Umbilical cord (tissue), 2 donors: ENCODE results near the gene OARD1. TPM values are rescaled to one million over a fixed set of nuclear protein-coding genes. Genes with fewer than 3 reads are reported as not detected.

Experiments used
- DNase-seq: peaks from one replicate; pipeline ENCODE4 v3.0.0-alpha.2; 2015; ENCODE audit warnings: low spot score
- total RNA-seq: library from RNA; depleted of rRNA; stranded (reverse); fragments of >200 nt; gene quantifications from one replicate; pipeline ENCODE4 v1.2.3, GENCODE V29; 2014; ENCODE audit warnings: low replicate concordance; ENCODE audit not compliant: insufficient read depth

OARD1 gene
- total RNA-seq, 1 donor from 2014 or later, result 30.3 TPM

DNA sequence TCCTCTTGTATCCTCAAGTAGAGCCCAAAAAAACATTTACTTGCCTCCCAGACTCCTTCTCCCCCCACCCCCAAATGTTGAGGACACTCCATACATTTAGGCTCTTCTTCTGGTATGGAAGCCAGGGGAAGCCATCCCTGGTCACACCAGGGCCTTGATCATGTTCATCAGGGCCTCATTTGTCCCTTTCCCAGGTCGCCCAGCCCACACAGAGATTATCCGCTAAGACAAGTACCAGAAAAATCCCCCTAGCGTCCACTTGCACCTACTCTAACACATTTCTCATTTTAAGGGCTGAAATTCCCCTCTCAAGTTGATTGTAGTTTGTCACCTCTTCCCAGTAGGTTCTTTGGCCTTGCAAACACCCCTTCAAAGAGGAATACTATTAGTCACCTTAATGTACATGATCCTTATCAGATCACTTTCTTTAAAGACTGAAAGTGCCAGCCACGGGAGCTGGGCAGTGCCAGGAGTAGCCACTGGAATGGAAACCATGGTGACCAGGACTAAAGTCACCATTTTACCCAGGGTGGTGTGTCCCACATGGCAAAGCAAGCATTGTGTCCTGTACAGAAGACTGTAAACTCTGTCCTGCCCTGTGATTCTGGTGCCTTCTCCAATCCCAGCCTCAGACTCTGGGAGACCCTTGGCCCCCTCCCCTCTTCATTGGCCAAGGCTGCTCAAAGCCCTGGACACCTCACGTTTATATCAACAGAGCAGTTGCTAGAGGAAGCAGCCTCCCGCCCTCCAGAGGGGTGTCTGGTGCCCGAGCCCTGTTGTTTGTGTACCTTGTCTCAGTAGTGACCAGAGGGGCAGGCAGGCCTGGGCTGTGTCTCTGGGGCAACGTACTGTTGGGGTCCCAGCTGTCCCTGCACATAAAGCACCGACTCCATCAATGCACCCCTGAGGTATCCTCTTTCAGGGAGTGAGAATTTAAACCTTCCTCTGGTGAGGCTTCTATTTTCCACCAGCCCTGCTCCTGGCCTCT is 24.1 kb downstream of the OARD1 start:
- DNase-seq, result no peak

- DNase-seq, result no peak
Measured at GRCh38 chr6:41047306-41047705, 24.9 kb downstream of the OARD1 start.

DNA sequence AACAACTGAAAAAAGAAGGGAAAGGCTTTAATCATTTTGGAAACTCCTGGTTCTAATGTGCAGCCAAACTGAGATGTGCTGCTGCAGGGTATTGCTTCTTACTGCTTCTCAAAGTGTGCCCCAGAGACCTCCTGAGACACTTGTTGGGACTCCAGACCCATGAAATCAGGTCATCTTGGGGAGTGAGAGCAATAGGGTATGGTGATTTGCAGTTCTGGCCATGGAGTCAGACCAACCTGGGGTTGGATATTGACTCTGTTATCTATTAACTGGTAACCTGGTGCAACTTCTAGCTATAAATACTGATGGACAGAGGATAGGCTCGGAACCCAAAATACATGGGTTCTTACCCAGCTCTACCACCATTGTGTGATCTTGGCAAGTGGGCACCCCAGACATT is 26.1 kb downstream of the OARD1 start:
- DNase-seq, result no peak

- no peak for DNase-seq
Measured at GRCh38 chr6:41045664-41046063, 26.5 kb downstream of the OARD1 start.

GRCh38 chr6:41043151-41043550 is 29.0 kb downstream of the OARD1 start:
- DNase-seq, result no peak

GRCh38 chr6:41042226-41043055 is 29.7 kb downstream of the OARD1 start, which contains the start of gene TSPO2:
Gene TSPO2 (plus strand): TSS chr6:41042467. CDS start chr6:41042986, 519 bp downstream.
- no peak for DNase-seq

DNA sequence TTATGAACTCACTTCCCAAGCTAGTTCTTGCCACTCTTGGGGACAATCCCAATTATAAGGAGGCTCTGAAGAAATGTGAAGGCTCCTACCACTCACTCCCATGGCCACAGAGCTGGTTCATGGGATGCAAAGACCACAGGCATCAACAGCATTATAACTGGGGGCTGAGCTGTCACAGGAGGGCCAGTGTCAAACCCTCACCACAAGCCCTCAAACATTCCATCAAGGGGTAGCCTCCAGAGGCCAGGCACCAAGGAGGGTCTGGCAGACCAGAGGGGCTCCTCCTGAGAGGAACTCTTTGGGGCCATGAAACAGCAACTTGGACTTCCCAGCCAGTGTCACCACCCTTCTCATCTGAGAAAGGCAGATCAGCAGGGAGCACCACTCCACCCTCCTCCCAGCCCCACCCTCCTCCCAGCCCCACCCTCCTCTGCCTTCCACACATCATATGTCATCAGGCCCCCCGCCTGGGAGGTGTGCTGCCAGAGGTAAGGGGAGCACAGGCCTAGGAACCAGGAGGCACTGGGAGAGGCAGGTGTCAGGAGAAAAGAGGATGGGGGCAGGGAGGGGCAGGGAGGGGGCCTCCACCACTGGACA is 31.1 kb downstream of the OARD1 start:
- DNase-seq, result no peak

DNA sequence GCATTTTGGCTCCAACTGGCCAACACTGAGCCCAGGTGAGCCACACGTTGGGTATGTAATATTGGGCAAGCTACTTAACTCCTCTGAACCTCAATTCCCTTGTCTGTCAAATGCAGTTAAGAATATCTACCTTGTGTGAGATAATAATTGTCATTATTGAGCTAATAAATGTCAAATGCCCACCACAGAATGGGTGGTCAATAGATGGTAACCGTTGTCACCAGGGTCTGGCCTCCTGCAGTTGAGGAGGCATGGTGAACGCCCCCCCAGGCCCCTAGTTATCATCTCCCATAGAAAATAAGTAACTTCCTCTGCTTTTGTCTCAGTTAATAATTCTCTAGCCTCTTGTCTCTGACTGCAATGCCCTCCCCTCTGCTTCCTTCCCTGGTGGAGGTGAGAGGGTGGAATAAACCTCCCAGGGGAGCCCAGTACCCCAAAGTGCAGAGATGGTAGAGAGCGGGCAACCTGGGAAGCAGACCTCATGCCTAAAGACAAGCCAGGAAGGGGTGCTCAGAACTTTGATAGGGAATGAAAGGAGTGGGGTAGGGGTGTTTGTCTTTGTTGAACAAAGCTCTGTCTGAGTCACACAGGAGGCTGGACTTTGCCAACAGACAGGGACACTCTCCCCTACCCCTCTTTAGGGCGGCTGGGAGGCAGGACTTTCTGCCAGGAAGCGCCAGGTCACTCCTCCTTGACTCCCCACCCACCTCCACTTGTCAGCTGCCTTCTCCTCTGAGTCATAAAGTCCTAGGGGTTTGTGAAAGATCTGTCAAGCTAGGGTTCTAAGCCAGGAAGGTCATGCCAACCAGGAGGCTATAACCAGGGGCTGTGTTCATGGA is 31.8 kb downstream of the OARD1 start:
- no peak for DNase-seq

GRCh38 chr6:41039060-41039998 is 32.8 kb downstream of the OARD1 start, which contains the start of gene UNC5CL:
Gene UNC5CL (minus strand): TSS chr6:41039221. CDS start chr6:41035074, 4,147 bp downstream.
- no peak for DNase-seq

DNA sequence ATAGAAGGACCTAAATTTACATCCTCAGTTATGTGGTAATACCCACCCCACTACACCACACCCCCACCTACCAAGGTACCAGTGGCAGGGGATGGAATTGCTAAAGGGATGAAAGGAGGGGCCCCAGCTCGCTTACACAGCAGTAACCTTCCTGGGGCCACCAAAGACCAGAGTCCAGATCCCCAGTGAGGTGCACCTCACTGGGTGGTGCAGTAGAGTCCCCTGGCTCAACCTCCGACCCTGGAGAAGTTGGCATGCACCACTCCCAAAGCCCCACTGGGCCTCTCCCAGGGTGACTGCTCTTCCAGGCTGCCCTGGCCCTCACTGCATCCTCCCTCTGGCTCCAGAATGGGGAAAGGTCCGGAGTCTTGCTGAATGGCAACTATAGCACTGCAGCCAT is 34.0 kb downstream of the OARD1 start:
- no peak for DNase-seq

DNA sequence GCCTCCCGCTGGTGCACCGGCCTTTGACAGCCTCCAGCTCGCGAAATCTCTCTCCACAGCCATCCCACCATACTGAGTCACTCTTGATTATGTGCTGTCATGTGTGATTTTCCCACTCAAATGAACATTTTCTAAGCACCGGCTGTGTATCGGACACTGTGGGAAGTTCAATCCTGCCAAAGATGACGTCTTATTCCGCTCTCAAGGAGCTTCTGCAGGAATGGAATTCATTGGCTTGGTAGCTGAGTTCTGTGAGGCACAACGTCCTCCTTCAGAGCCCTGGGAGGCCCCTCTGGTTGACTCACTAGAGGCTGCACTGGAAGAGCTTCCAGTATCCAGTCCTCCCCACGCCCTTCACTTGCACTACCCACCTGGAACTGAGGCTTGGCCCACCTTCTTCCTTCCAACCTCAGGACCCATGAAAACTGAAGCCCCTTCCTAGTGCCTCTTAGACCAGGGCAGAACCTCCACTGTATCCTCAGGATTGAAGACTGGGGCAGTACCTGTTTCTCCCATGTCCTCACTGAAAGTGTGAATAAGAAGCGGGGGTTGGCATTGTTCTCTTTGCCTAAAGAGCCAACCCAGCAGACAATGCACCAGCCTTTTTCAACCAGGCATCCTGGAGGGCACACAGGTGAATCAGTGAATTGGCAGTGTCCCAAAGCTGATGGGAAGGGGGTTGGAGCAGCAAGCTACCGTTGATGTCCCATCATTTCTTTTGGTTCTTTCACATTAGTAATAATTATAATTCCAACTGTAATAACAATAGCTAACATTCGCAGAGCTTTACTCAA is 34.9 kb downstream of the OARD1 start:
- DNase-seq, result peak; percentile 68

- no peak for DNase-seq
Measured at GRCh38 chr6:41036601-41037000, 35.6 kb downstream of the OARD1 start.

GRCh38 chr6:41036186-41036585 is 36.0 kb downstream of the OARD1 start:
- no peak for DNase-seq

- no peak for DNase-seq
Measured at GRCh38 chr6:41033776-41034175, 38.4 kb downstream of the OARD1 start.

DNA sequence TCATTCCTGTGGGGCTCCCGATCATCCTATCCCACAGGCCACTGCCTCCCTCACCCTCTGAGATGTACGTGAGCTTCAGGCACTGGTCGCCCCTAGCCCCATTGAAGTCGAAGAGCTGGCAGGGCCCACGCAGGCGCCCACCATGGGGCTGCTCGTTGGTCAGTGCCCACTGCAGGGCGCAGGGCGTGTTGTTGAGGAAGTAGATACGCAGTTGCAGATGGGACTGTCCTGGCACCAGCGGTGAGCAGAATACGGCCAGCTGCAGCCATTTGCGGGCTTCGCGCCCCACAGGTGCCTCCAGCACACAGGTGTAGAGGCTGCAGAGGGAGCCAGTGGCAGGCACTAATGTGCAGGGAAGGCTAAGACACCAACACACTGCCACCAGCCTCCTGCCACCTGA is 39.3 kb downstream of the OARD1 start:
- no peak for DNase-seq

GRCh38 chr6:41028561-41029412 is 43.4 kb downstream of the OARD1 start:
- no peak for DNase-seq

DNA sequence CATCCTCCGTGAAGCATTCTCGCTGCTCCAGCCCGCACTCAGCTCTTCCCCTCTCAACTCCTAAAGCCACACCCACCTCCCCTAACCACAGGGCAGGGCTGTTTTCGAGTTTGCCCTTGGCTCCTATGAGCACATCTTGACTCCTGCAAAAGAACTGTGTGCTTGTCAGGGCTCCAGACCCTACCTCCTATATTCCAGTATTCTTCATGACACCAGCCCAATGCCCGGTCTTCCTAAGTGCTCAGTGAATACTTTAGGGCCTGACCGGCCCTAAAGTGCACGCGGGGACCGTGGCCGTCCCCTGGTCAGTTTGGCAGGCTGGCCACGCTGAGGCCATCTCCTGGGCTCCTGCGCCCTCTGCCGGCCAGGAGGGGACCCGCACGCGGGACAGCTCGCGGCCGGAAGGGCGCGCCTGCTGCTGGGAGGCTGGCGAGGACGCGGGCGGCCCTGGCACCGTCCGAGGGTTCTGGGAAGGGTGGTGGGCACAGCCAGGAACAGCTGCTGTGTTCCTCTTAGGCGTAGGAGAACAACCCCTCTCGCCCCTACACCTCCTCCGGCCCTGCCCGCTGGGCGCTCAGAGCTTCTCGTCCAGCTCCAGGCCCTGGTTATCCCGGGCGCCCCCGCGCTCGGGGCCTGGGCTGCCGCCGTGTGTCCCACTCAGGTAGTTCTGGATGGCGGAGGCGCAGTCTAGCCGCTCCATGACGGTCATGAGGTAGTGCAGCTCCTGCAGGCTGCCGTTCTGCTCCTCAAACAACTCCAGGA is 44.2 kb downstream of the OARD1 start:
- DNase-seq, result peak; percentile 83
